Left cardiac atrium (tissue), 4 donors: Measurements from ENCODE around the gene CPED1. TPM values are rescaled to one million over a fixed set of nuclear protein-coding genes. Genes with fewer than 3 reads are reported as not detected.

Experiments used
- ATAC-seq, 2 donors: fragments of 200-7000 bp; cut with Tn5 transposase; one replicate each; pipeline ENCODE4 v1.9.1; 2020; ENCODE audit warnings: mild to moderate bottlenecking in 2 of 2, moderate library complexity in 2 of 2
- DNase-seq: peaks from one replicate; pipeline ENCODE4 v3.0.0-alpha.2; 2020
- intact Hi-C, 2 donors: fragments of 100-400 bp; cut with DNase I; formaldehyde crosslinking; loops; one replicate each; pipeline versions ENCODE4 v1.14.1 to v1.15.1; 2022 to 2023
- total RNA-seq, 2 donors: library from RNA; stranded (reverse); fragmentation: NEBNext Ultra II Directional; extraction: Animal tissue kit (Norgen Biotek cat#: 25700); gene quantifications; one replicate each; pipeline ENCODE4 v1.2.1, GENCODE V29; 2021
- donor health status: DM: no; HTN: yes; CAD: no.
- donor health status: DM: no; HTN: yes; CAD: no; lungs with severe emphysema.
- donor health status: DM: yes; HTN: yes; CAD: no.
- donor health status: Dilated cardiomyopathy.

Gene CPED1
- total RNA-seq, 2 donors from 2014 or later = 19.2 to 27.0 TPM

DNA sequence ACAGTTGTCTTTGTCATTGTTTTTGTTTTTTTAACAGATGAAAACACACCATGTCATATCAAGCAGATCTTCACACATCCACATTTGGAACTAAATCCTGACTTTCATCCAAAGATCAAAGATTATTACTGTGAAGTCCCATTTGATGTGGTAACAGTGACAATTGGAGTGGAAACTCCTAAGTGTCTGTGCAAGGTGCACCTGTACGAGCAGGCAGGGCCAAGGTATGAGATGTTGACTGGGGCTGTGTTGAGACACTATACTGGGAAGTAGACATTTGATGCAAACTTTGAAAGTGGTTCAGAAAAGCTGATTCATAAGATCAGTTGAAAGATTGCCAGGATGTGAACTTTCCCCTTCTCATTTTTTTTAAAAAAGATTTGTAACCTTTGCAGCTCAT is 152.3 kb downstream of the CPED1 start:
- ATAC-seq = no peak
- no peak for DNase-seq
- intact Hi-C loops = no loop called here

DNA sequence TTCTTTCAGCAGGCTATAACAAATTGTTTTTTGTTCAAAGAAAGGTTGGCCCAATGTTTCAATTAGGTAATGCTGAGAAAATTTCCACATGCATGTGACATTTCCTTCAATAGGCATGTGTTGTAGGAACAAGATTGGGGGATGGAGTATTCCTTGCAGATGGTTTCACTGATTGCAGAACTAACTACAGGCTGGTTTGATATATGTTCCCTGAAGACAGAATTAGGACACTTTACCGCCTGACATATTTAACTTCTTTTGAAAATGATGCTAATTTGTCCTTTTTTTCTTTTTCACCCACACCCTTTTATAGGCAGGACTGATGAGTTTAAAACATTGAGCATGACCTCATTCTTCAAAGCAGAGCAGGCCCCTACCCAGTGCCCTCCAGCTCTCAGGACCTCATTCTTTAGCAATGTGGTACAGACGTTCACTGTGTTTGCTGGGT is 163.3 kb downstream of the CPED1 start:
- ATAC-seq (no peak), DNase-seq (no peak)
- intact Hi-C loops = no loop called here

DNA sequence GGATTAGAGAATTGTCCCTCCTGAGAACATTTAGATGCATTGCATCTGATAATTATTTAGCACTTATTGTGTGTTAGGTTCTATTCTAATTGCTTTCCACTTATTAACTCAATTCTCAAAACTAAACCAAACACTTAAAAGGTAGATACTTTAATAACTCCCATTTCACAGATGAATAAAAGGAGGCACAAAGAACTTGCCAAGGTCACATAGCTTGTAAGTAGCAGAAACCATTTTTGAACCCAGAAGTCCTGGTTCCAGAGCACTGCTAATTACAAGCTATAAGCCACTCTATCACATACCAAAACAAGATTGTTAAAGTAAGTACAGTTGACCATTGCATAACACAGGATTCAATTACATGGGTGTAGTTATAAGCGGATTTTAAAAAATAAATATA is 164.9 kb downstream of the CPED1 start:
- intact Hi-C loops = no loop called here
- ATAC-seq (no peak), DNase-seq (no peak)

DNA sequence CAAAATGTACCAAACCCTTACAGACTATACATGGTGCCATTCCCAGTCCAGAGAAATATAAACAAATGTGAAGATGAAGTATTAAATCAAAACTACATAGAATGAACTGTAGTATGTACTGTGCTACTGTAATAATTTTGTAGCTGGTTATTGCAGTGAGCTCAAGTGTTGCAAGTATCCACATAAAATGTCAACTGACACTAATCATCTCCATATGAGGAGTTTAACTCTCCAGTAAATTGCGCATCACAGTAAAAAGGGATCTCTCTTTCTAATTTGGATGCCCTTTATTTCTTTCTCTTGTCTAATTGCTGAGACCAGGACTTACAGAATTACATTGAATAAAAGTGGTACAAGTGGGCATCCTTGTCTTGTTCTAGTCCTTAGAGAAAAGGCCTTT is 165.5 kb downstream of the CPED1 start:
- ATAC-seq (no peak), DNase-seq (no peak)
- intact Hi-C loops = no loop called here

DNA sequence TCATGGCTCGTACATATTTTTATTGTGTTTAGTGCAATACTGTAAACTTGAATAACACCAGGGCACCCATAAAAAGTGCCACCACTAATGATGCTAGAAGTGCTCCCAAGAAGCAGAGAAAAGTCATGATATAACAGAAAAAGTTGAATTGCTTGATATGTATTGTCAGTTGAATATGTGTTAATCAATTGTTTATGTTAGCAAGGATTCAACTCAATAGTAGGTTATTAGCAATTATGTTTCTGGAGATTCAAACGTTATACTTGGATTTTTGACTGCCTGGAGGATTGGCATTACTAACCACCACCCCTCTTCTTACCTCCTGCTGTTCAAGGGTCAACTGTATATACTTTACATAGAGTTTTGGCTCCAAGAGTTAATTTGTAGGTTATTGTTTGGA is 168.3 kb downstream of the CPED1 start:
- ATAC-seq = no peak
- intact Hi-C loops = no loop called here

DNA sequence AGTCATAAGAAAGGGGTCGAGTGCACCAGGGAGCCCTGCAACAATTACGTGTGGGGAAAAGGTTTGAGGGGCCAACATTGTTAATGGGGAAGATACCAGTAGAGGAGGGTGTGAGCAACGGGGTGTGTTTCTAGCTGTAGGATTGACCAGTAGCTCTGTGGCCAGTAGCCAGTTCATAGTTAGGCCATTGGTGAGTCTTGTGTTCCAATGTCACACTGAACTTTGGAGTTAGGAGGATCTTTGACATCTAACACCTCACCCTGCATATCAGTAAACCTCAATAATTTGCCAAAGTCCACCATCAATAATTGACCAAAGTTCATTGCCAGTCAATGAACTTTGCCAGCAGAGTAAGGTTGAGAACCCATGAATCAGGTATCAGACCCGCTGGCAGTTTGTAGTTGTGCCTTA is 168.8 kb downstream of the CPED1 start:
- intact Hi-C loops = no loop called here
- DNase-seq = no peak
- ATAC-seq = no peak

More for the DNA sequence above, 168.3 kb downstream of the CPED1 start:
- no peak for DNase-seq

DNA sequence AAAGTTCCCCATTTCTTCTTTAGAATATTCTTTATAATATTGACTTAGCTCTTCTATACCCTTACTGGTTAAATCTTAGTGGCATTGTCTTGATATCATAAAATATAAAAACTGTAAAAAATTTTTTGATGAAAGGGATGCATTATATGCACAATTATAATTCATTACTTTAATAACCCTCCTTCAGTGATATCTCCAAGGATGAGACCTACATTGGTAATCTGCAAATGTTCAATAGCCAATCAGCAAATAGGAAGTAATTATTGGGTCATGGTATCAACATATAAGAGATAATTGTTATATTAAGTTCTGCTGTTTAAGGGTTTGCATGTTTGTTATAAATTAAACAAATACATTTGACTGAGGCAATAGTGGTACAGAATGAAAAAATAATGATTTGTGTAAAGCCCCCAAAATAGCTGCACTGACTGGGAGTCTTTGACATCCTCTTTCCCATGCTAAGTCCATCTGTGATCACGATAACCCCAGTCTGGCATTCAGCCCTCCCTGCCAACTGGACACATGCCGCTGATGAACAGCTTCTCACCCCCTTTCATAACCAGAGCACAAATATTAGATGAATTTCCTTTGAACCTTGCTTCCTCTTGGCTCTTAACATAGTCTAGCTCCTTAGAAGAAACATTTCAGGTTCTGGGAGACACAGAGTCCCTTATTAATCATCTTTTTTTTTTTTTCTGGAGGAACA is 169.5 kb downstream of the CPED1 start:
- DNase-seq = no peak
- no peak for ATAC-seq
- intact Hi-C loops = no loop called here

DNA sequence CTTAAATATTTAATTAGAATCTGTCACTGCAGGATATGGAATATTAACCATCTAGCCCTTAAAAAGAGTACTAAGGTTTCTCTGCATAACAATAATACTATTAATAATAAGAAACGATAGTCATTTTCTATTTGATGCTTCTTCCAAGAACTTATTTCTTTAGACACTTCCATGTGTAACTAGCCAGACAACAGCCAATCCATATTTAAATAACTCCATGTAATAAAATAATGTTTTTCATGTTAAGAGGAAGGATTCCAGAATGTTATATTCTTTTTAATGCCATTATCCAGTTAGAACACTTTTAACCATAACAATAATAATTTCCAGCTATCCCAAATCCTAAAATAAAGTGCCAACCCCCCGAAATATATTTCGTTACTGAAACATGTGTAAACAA is 170.2 kb downstream of the CPED1 start:
- DNase-seq = no peak
- ATAC-seq = no peak
- intact Hi-C loops = no loop called here

DNA sequence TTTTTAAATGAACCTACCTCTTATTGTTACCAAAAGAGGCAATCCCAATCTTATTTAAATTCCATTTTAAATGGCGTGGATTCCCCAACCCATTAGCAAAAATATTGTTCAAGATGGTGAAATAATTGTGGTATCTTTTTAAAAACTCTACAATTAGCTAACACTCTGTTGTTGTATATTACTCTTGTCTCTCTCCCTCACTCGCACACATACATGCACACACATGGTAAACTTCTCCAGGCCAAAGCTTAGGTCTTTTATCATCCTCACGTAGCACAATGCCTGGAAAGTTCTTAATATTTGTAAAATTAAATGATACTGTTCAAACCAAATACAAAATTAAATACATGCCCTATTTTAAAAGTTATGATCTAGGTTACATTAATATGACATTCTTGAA is 171.0 kb downstream of the CPED1 start:
- intact Hi-C loops = no loop called here
- DNase-seq (no peak), ATAC-seq (no peak)

DNA sequence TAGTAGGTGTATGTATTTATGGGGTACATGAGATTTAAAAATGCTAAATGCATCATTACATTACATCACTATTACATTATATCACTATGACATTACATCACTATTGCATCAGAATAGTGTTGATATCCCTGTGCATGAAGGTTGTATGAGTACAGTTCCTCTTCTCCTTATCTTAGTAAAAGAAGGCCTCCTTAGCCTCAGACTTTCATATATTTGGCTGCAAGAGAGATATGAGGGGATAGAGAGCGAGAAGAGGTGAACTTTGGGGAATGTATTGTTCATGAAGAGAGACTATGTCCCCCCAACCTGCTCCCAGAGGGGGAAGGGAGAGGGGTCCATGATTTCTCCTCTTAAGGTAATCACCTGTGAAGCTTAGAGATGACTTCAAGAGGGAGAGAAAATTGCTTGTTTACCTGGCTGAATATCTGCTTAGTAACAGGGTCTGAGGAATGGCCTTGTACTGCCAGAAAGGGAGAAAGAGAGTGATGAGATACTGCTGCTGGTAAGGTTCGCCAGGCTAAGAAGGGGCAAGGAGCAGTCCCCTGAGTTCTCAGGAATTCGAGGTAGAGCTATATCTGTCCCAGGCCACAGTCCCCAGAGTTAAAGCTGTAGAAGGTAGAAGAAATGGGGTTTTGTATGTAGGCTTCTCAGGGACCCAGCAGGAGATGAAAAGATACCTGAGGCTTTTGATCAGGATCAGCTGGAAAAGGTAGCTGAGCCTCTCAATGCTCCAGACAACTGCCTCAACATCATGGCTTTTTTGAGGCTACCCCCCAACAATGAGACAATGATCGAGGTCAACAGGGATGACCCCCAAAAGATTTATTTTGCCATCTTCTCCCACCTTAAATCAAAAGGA is 171.9 kb downstream of the CPED1 start:
- no peak for ATAC-seq
- DNase-seq = no peak
- intact Hi-C loops = no loop called here

DNA sequence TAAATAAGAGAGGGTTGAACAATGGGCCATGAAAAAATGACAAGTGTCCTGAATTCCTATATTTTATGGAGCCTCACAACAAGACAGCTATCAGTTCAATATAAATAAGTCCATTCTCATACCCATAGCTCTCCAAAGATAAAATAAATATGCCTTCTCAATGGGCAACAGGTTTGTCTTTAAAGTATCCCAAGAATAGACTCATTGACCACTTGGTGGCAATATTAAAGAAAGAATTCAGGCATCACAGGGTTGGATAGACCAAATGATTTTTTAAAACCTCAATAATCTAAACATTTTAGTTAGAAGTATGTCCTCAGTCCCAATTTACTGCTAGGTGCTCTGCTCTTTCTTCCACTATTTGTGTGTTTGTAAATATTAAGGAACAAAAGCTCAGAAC is 175.2 kb downstream of the CPED1 start:
- DNase-seq = no peak
- no peak for ATAC-seq
- intact Hi-C loops = no loop called here

DNA sequence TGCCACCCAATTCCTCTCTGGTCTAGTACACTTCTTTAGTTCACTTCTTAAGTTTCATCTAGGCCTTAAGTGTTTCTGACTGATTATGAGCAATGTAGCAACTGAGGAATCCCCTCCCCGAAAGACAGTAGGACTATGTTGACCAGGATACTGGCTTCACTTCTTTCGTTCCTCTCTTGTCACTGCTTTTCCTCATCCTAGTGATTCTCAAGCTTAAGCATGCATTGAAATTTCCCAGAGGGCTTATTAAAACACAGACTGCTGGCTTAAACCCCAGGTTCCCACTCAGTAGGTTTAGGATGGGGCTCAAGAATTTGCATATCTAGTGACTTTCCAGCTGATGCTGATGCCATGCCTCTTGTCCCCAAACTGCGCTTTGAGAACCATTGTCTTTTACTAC is 175.7 kb downstream of the CPED1 start:
- DNase-seq = no peak
- no peak for ATAC-seq
- intact Hi-C loops = no loop called here

DNA sequence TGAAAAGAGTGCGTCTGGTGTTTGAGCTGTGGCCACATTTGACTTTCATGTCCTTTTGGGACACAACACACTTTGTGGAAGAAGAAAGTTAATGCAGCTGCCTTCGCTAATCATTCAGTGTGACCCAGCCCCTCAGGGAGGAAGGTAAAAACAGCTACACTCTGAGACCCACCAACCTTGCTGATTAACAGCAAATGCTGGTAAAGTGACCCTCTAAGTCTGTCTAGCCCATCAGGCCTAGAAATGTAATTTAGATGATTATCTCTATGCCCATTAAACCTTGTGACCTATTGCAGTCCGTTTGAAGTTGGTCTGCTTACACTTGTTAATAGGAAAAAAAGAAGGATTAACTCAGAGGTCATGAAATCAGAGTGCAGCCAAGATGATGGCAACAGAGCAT is 178.4 kb downstream of the CPED1 start:
- intact Hi-C loops = no loop called here
- no peak for ATAC-seq
- no peak for DNase-seq

DNA sequence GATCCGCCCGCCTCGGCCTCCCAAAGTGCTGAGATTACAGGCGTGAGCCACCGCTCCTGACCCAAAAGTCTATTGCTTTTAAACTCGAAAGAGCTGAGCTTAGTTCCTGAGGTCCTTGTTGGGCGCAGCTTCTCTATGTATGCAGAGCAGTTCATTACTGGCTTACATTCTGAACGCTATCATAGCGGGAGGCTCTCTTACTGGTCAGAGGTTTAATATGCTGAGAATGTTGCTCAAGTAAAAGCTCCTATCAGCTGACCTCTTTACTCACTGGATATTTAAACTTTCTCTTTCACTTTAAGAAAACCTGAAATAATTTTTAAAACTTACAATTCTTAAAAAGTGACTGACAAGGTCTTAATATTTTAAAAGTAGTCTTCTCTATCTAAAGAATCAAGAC is 179.5 kb downstream of the CPED1 start:
- intact Hi-C loops = no loop called here
- DNase-seq (no peak), ATAC-seq (no peak)

DNA sequence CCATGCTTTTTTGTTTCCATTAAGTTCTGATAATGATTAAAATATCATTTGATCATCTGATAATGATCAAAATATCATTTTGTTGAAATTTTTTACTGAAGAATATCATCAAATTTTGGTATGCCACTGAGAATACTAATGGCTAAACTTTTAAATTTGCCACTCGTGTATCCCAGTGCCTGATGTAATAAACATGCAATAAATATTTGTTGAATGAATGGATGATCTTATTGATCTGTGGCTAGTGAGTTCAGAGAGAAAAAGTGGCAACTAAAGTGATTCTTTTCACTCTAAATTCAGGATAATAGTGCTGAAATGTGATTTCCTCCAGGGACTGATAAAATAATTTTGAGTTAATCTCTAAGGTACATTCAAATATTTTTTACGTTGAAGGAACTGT is 181.0 kb downstream of the CPED1 start:
- DNase-seq (no peak), ATAC-seq (no peak)
- intact Hi-C loops = no loop called here

DNA sequence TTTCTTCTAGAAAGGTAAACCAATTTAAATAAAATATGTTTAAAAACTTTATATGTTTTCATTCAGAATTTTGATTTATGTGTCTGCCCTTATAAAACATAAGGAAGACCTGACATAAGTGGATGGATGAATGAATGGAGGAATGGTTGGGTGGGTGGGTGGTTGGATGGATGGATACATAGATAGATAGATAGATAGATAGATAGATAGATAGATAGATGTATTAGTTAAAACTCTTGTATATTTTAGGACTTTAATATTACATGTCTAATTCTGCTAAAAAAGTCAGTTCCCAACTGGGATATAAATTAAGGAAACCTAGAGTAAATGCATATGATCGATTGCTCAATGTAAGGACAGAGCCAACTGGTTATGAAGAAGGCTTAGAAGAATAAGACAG is 184.0 kb downstream of the CPED1 start:
- ATAC-seq (no peak), DNase-seq (no peak)
- intact Hi-C loops = no loop called here

DNA sequence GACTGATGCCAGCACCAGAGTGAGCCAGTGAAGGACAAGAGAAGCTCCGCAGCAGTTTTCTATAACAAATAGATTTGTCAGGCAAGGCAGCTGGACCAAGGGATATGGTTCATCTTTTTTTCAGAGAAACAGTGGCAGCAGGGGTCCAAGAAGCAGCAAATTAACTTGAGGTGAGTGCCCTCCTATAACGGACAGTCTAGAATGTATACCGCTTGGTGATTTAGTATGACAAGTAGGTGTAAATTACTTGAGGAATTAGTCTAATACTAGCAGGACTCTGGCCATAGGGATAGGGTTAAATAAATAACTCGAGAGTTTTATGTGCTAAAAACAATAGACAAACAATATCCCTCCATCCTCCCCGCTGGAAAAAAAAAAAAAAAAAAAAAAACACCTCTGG is 187.3 kb downstream of the CPED1 start:
- ATAC-seq (no peak), DNase-seq (no peak)
- intact Hi-C loops = no loop called here

DNA sequence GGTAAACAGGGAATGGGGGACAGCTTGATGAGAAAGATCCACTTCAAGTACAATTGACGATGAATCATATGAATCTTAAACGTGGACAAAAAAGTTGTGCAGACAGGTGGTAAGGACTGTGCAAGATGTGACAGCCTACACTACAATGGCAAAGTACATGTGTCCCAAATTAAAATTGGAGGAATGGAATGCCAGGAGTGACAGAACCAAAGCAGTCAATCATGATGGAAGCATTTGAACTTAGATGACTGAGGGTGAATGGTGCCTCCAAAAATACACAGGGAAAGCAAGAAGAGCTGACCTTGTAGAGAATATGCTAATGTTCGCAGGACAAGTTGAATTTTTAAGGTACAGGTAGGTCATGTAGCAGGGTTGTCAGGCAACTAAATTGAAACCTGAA is 189.9 kb downstream of the CPED1 start:
- DNase-seq = no peak
- intact Hi-C loops = no loop called here
- no peak for ATAC-seq

DNA sequence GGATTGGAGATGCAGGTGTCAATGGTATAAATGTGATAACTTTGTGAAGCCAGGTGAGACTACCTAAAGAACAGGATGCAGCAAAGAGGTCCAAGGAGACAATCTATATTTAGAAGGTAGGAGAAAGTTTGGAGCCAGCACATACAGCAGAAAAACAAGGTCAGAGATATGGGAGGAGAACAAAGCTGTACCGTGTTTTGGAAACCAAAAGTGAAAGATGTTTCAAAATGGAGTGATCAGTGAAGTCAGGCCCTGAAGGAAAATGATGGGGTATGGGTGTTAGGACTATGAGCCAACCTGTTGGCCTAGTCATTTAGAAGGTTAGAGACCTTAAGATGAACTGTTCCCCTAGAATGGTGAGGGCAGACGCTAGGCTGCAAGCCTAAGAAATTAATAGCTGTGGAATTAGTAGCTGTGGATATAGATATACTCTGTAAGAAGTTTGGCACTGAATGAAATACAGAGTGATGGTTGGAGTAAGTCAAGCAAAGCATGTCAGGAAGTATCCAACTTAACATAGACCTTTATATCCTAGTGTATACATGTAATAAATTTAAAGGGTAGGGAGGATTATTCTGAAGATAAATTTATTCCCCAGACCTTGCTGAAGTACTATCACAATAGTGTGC is 190.5 kb downstream of the CPED1 start:
- intact Hi-C loops = no loop called here
- ATAC-seq = no peak

DNA sequence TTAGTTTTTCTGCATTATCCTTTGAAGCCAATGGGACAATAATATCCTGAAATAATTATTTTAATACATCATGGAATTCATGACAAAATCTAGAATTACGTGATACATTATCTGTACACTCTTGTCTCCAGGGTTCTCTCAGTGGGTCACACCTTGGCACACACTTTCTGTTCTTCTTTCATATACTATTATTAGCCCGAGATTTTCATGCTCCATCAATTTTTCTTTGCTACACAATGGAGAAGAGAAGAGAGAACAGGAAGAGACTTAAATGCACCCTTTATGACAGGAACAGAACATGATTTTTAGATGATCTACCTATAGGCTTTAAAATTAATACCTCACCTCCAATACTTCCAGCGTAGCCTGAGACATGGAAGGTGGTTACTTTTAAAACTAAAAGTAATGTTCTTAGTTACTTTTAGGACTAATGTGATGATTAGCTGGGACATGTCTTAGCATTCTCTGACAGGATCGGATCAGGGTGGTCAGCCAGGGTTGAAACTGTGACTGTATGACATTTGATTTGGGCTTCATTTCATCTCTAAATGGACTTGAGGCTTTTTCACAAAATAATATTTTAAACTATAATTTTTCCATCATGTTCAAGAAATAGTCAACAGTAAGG is 192.0 kb downstream of the CPED1 start:
- ATAC-seq = no peak
- intact Hi-C loops = no loop called here
- no peak for DNase-seq

More for the DNA sequence above, 190.5 kb downstream of the CPED1 start:
- no peak for DNase-seq
